ENCODE results near the gene CPXM1.

DNA sequence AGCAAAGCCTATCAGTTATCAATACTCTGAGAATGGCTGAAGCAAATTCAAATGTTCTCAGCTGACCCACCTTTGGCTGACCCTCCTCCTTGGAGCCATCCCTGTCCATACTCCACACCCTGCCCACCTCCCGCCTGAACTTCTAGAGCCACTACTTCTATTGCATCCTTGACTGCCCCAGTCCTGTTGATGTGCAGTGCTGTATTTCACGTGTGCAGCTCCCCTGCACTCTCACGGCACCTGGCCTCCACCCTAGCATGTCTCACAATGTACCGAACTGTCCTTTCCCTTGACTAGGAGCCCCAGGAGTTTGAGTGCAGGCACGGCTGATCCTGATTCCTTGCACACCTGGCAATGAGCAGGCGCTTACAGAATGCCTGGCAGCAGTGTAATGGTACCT is 7.0 kb downstream of the CPXM1 start:
- TF ChIP-seq POLR2A (IDR thresholded peaks at IDR 0.05; ENCODE audit: borderline replicate concordance, extremely low read depth, insufficient read depth, insufficient read length) (no peak), EZH2 (IDR thresholded peaks at IDR 0.05) (no peak)
